ENCODE results near the gene LDLRAD1. TPM values are rescaled to one million over a fixed set of nuclear protein-coding genes. Genes with fewer than 3 reads are reported as not detected.

LDLRAD1 gene
- total RNA-seq, result not detected
- polyA plus RNA-seq, result under 1 TPM in 2 of 3 donors, not detected in 1; 0.12 to 0.40 TPM
- long read RNA-seq, donor 1, result 0 reads
- long read RNA-seq, donor 2, result 0 reads
- long read RNA-seq, donor 3, result 0 reads
- long read RNA-seq, donor 4, result 0 reads
- long read RNA-seq, donor 5, result 0 reads
- long read RNA-seq, donor 6, result 0 reads
- long read RNA-seq, donor 7, result 0 reads
- long read RNA-seq, donor 8, result 0 reads
- long read RNA-seq, donor 9, result 0 reads
- long read RNA-seq, donor 10, result 0 reads

GRCh38 chr1:54017979-54018378 lies at the start of gene LDLRAD1:
LDLRAD1 (minus strand) TSS chr1:54018186; CDS start chr1:54018112, 74 bp downstream.
- no peaks in the 10 kb centered on the region for H3K9me3 ChIP-seq
- peak; percentile 51 to 67 for DNase-seq
- intact Hi-C loops (cut with DNase I; ENCODE audit: low total_unique reads), result no loop called here
- peaks cover 0 to 12% (median 7%) of the 10 kb centered on the region in 4 donors for H3K4me1 ChIP-seq
- H3K27me3 ChIP-seq, result peaks cover 0 to 22% (median 0%) of the 10 kb centered on the region in 3 donors
- WGBS, 5 donors, result 23 to 50% (median 32%) methylated on average over 4 to 6 of the region's 6 CpGs
- H3K27ac ChIP-seq, result peak within 1 kb of the TSS in 2 of 5 donors; percentile 58 to 72
- no peaks in the 10 kb centered on the region for H3K36me3 ChIP-seq
- H3K4me3 ChIP-seq, result no peak within 1 kb of the TSS
- no peak for TF ChIP-seq CTCF (IDR thresholded peaks at IDR 0.05)
- TF ChIP-seq POLR2AphosphoS5 (IDR thresholded peaks at IDR 0.05), result no peak
- TF ChIP-seq EP300 (IDR thresholded peaks at IDR 0.05), result no peak
- TF ChIP-seq POLR2A (IDR thresholded peaks at IDR 0.05), result no peak

- Histone ChIP-seq H3K9me3 (no peaks in the 10 kb centered on the region), H3K36me3 (peaks cover 0 to 4% (median 0%) of the 10 kb centered on the region in 4 donors), H3K27ac (no peak overlapping the region), H3K4me3 (no peak overlapping the region), H3K4me1 (no peaks in the 10 kb centered on the region), H3K27me3 (no peaks in the 10 kb centered on the region)
- no peak for DNase-seq
- 68 to 84% (median 81%) methylated on average over 5 of the region's 5 CpGs for WGBS, 5 donors
- TF ChIP-seq POLR2AphosphoS5 (IDR thresholded peaks at IDR 0.05) (no peak), CTCF (IDR thresholded peaks at IDR 0.05) (no peak), POLR2A (IDR thresholded peaks at IDR 0.05) (no peak), EP300 (IDR thresholded peaks at IDR 0.05) (no peak)
- intact Hi-C loops (cut with DNase I; ENCODE audit: low total_unique reads), result no loop called here
These were observed 46.3 kb upstream of the LDLRAD1 start for GRCh38 chr1:54064299-54064698.

- intact Hi-C loops (cut with DNase I; ENCODE audit: low total_unique reads), result no loop called here
- Histone ChIP-seq H3K27ac (peak overlapping the region in 3 of 5 donors; percentile 95 to 100 (median 95)), H3K4me1 (peaks cover 13 to 48% (median 38%) of the 10 kb centered on the region in 4 donors), H3K4me3 (peak overlapping the region; percentile 84 to 96 (median 90)), H3K36me3 (peaks cover 0 to 17% (median 4%) of the 10 kb centered on the region in 4 donors), H3K9me3 (no peaks in the 10 kb centered on the region), H3K27me3 (no peaks in the 10 kb centered on the region)
- TF ChIP-seq POLR2AphosphoS5 (IDR thresholded peaks at IDR 0.05), result no peak
- no peak for TF ChIP-seq POLR2A (IDR thresholded peaks at IDR 0.05)
- TF ChIP-seq EP300 (IDR thresholded peaks at IDR 0.05), result no peak
- TF ChIP-seq CTCF (IDR thresholded peaks at IDR 0.05), result no peak
- WGBS, 5 donors, result 19 to 44% (median 28%) methylated on average over 5 of the region's 5 CpGs
- DNase-seq, result peak in 1 of 2 donors; percentile 34
These were observed 36.4 kb upstream of the LDLRAD1 start for GRCh38 chr1:54054438-54054749.

- Histone ChIP-seq H3K4me3 (peak overlapping the region; percentile 84 to 96 (median 90)), H3K36me3 (peaks cover 0 to 17% (median 2%) of the 10 kb centered on the region in 4 donors), H3K27me3 (no peaks in the 10 kb centered on the region), H3K9me3 (no peaks in the 10 kb centered on the region), H3K4me1 (peaks cover 14 to 53% (median 43%) of the 10 kb centered on the region in 4 donors), H3K27ac (peak overlapping the region; percentile 66 to 100 (median 95))
- DNase-seq, result peak in 1 of 2 donors; percentile 66
- intact Hi-C loops (cut with DNase I; ENCODE audit: low total_unique reads), result no loop called here
- 3 to 7% (median 4%) methylated on average over 19 to 21 of the region's 21 CpGs for WGBS, 5 donors
- TF ChIP-seq POLR2A (IDR thresholded peaks at IDR 0.05) (no peak), POLR2AphosphoS5 (IDR thresholded peaks at IDR 0.05) (no peak), EP300 (IDR thresholded peaks at IDR 0.05) (no peak), CTCF (IDR thresholded peaks at IDR 0.05) (no peak)
These were observed 35.9 kb upstream of the LDLRAD1 start for GRCh38 chr1:54053745-54054437.

All from stomach (tissue), 19 donors.